ENCODE data around the gene CDH23.

The CDH23 gene

DNA sequence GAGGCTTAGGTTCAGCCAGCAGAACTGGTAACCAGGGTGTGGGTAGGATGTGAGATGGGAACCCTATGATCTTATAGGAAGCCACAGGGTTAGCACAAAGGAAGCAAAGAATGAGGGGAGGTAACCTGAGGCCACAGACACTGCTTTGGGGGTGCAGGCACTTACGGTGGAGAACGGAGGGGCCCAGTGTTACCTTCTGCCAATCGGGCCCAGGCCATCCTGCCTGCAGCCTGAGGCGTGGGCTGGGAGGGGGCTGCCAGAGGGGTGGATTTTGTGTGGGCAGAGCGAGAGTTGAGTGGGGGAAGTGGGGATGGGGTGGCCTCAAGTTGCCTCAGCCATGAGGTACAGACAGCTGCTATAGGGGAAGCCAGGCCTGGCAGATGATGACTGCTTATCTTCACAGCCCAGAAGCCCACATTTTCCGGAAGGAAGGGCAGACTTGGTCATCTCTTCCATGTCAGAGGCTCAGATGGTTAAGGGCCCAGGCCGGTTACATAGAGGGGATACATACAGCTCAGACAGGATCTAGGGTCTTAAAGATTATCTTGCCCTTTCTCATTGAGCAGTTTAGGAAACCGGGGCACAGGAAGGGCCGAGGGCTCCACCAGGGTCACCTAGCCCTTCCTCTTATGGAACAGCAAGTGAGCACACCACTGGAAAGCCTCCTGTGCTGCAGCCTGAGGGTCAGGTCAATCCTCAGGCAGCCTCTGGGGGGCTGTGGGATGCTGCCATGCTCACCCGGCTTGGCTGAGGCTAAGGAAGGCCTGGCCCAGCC is 401.0 kb downstream of the CDH23 start:
- no peaks in the 10 kb centered on the region for H3K36me3 ChIP-seq (ENCODE audit: control insufficient read depth, insufficient read depth, low read length)
- no peaks in the 10 kb centered on the region for H3K4me1 ChIP-seq
- TF ChIP-seq, protein P1, sequence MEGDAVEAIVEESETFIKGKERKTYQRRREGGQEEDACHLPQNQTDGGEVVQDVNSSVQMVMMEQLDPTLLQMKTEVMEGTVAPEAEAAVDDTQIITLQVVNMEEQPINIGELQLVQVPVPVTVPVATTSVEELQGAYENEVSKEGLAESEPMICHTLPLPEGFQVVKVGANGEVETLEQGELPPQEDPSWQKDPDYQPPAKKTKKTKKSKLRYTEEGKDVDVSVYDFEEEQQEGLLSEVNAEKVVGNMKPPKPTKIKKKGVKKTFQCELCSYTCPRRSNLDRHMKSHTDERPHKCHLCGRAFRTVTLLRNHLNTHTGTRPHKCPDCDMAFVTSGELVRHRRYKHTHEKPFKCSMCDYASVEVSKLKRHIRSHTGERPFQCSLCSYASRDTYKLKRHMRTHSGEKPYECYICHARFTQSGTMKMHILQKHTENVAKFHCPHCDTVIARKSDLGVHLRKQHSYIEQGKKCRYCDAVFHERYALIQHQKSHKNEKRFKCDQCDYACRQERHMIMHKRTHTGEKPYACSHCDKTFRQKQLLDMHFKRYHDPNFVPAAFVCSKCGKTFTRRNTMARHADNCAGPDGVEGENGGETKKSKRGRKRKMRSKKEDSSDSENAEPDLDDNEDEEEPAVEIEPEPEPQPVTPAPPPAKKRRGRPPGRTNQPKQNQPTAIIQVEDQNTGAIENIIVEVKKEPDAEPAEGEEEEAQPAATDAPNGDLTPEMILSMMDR (IDR thresholded peaks at IDR 0.05): no peak
- no peak overlapping the region for H3K9ac ChIP-seq
- no peak overlapping the region for H3K4me3 ChIP-seq (ENCODE audit: low read depth, low read length)
- no peak overlapping the region for H3K4me2 ChIP-seq (ENCODE audit: low read length)
- H2AFZ ChIP-seq: no peak overlapping the region
- no peaks in the 10 kb centered on the region for H3K27me3 ChIP-seq (ENCODE audit: control insufficient read depth, insufficient read depth, low read length)
- no peaks in the 10 kb centered on the region for H3K9me3 ChIP-seq (ENCODE audit: control insufficient read depth, low read length)
- H3K79me2 ChIP-seq: no peaks in the 10 kb centered on the region
- H3K27ac ChIP-seq: no peak overlapping the region

DNA sequence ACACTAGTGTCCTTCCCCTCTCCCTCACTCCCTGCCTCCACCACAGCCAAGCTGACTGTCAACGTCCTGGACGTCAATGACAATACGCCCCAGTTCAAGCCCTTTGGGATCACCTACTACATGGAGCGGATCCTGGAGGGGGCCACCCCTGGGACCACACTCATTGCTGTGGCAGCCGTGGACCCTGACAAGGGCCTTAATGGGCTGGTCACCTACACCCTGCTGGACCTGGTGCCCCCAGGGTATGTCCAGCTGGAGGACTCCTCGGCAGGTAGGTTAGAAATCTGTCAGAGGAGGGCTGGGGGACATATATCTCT is 401.5 kb downstream of the CDH23 start:
- Histone ChIP-seq H3K4me3 (ENCODE audit: low read depth, low read length) (no peak overlapping the region), H3K27ac (no peak overlapping the region), H2AFZ (no peak overlapping the region), H3K36me3 (ENCODE audit: control insufficient read depth, insufficient read depth, low read length) (no peaks in the 10 kb centered on the region), H3K9me3 (ENCODE audit: control insufficient read depth, low read length) (no peaks in the 10 kb centered on the region), H3K4me1 (no peaks in the 10 kb centered on the region), H3K79me2 (no peaks in the 10 kb centered on the region), H3K4me2 (ENCODE audit: low read length) (no peak overlapping the region), H3K9ac (no peak overlapping the region), H3K27me3 (ENCODE audit: control insufficient read depth, insufficient read depth, low read length) (no peaks in the 10 kb centered on the region)
- TF ChIP-seq, protein P1 (IDR thresholded peaks at IDR 0.05): no peak

DNA sequence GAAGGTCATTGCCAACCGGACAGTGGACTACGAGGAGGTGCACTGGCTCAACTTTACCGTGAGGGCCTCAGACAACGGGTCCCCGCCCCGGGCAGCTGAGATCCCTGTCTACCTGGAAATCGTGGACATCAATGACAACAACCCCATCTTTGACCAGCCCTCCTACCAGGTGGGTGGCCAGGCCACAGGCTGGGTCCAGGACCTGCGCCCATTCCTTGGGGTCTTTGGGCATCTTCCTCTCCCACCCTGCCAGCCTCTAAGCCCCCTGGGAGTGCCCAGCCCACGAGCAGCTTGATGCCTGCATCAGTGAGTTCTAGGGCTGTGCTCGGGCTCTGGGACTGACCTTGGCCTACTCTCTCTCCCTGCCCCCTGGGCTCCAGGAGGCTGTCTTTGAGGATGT is 402.4 kb downstream of the CDH23 start:
- Histone ChIP-seq H3K27me3 (ENCODE audit: control insufficient read depth, insufficient read depth, low read length) (no peaks in the 10 kb centered on the region), H3K9ac (no peak overlapping the region), H3K9me3 (ENCODE audit: control insufficient read depth, low read length) (no peaks in the 10 kb centered on the region), H2AFZ (no peak overlapping the region), H3K79me2 (no peaks in the 10 kb centered on the region), H3K36me3 (ENCODE audit: control insufficient read depth, insufficient read depth, low read length) (no peaks in the 10 kb centered on the region), H3K4me2 (ENCODE audit: low read length) (no peak overlapping the region), H3K27ac (no peak overlapping the region), H3K4me3 (ENCODE audit: low read depth, low read length) (no peak overlapping the region), H3K4me1 (no peaks in the 10 kb centered on the region)
- TF ChIP-seq, protein P1 (IDR thresholded peaks at IDR 0.05): no peak

DNA sequence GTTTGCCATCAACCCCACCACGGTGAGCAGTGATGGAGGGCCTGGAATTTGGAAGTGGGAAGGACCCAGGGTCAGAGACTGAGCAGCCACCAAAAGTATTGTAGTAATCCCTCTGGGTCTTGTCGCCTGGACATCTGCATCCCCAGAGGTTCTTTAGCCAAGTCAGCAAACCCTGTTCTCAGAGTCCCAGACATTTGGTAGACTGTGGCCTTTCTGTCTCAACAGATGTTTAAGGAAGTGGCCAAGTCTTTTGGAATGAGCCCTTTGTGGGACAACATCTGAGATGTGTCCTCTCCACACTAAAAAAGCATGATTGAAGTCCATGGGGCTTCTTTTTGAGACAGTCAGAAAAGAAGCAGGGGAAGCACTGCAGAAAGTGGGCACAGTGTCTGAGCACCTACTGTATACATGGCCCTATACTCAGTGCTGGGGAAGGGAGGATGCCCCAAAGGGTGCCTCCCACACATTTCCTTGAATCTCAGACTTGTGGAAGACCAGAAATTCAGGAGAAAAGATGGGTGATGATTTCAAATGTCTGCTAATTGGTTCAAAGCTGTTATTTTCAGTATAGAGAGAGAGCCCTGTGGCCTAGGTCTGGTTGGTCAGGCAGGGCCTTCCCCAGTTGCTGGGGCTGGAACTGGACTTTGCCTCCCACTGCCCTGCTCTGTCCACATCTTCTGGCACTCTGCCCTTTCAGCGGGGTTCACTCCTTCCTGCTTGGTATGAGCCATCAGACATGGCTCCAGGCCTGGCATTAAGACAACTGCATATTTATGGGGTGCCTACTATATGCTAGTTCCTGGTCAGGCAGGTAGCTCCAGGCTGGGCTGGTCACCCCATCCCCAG is 403.1 kb downstream of the CDH23 start:
- H2AFZ ChIP-seq: no peak overlapping the region
- H3K36me3 ChIP-seq (ENCODE audit: control insufficient read depth, insufficient read depth, low read length): no peaks in the 10 kb centered on the region
- H3K4me1 ChIP-seq: no peaks in the 10 kb centered on the region
- no peak overlapping the region for H3K27ac ChIP-seq
- TF ChIP-seq, protein P1 (IDR thresholded peaks at IDR 0.05): no peak
- no peaks in the 10 kb centered on the region for H3K9me3 ChIP-seq (ENCODE audit: control insufficient read depth, low read length)
- no peak overlapping the region for H3K9ac ChIP-seq
- H3K4me2 ChIP-seq (ENCODE audit: low read length): no peak overlapping the region
- no peaks in the 10 kb centered on the region for H3K79me2 ChIP-seq
- H3K27me3 ChIP-seq (ENCODE audit: control insufficient read depth, insufficient read depth, low read length): no peaks in the 10 kb centered on the region
- no peak overlapping the region for H3K4me3 ChIP-seq (ENCODE audit: low read depth, low read length)
